ENCODE measurements around the gene IL17RE. TPM values are rescaled to one million over a fixed set of nuclear protein-coding genes. Genes with fewer than 3 reads are reported as not detected.

The IL17RE gene
- total and polyA plus RNA-seq, 2 of the 13 experiments (the other 11 are each of a cell fraction or from before 2014, with no cell fraction given), result 14.5 to 24.1 TPM

- TF ChIP-seq HNF4A (CRISPR knock-in tag; IDR thresholded peaks at IDR 0.05) (no peak), TBX2 (CRISPR knock-in tag; IDR thresholded peaks at IDR 0.05; ENCODE audit: borderline replicate concordance) (peak; percentile 19; the same call in 1 of the 2 replicates), ZNF580 (CRISPR knock-in tag; IDR thresholded peaks at IDR 0.05; ENCODE audit: borderline replicate concordance, low read depth) (0 out of 2 replicates have a peak, but pooled peaks have one; percentile 35), ATAD3A (CRISPR knock-in tag; IDR thresholded peaks at IDR 0.05) (no peak), SP5 (CRISPR knock-in tag; IDR thresholded peaks at IDR 0.05; ENCODE audit: borderline replicate concordance, low read depth) (no peak), ZNF501 (CRISPR knock-in tag; IDR thresholded peaks at IDR 0.05) (peak; percentile 41; the same call in 1 of the 2 replicates), ZNF766 (CRISPR knock-in tag; IDR thresholded peaks at IDR 0.05; ENCODE audit: borderline replicate concordance) (no peak), NCOA2 (CRISPR knock-in tag; IDR thresholded peaks at IDR 0.05) (peak; percentile 11; the same call in 1 of the 2 replicates), GFI1 (CRISPR knock-in tag; IDR thresholded peaks at IDR 0.05; ENCODE audit: borderline replicate concordance) (0 out of 2 replicates have a peak, but pooled peaks have one; percentile 20), MAZ (IDR thresholded peaks at IDR 0.05; ENCODE audit: borderline replicate concordance, low read depth, low read length) (no peak), MAZ (CRISPR knock-in tag; IDR thresholded peaks at IDR 0.05; ENCODE audit: low read depth) (peak; percentile 57; the same call in 1 of the 2 replicates), IRX3 (CRISPR knock-in tag; IDR thresholded peaks at IDR 0.05; ENCODE audit: borderline replicate concordance, low read depth) (0 out of 2 replicates have a peak, but pooled peaks have one; percentile 59), ZEB1 (IDR thresholded peaks at IDR 0.05; ENCODE audit: insufficient replicate concordance, low read depth) (peak; percentile 32), CCAR2 (optimal IDR thresholded peaks at IDR 0.05; ENCODE audit: low read depth, low read length) (no peak), ZNF451 (CRISPR knock-in tag; IDR thresholded peaks at IDR 0.05) (no peak), ZNF577 (CRISPR knock-in tag; IDR thresholded peaks at IDR 0.05; ENCODE audit: borderline replicate concordance, low read depth) (no peak), ZNF761 (CRISPR knock-in tag; conservative IDR thresholded peaks at IDR 0.05) (no peak), ZNF710 (CRISPR knock-in tag; IDR thresholded peaks at IDR 0.05; ENCODE audit: borderline replicate concordance) (0 out of 2 replicates have a peak, but pooled peaks have one; percentile 14), EP300 (IDR thresholded peaks at IDR 0.05; ENCODE audit: low read depth in 2 of 2, low read length in 2 of 2) (peak in 1 of 2 experiments; percentile 31; a peak in 1 of 4 replicates), EP300 (CRISPR knock-in tag; IDR thresholded peaks at IDR 0.05; ENCODE audit: borderline replicate concordance) (no peak), FOXP4 (CRISPR knock-in tag; IDR thresholded peaks at IDR 0.05) (peak; percentile 27; the same call in 1 of the 2 replicates), PHF8 (CRISPR knock-in tag; IDR thresholded peaks at IDR 0.05) (peak; percentile 50; the same call in 1 of the 2 replicates), NFE2L2 (IDR thresholded peaks at IDR 0.05; ENCODE audit: low read length) (no peak), SMARCE1 (IDR thresholded peaks at IDR 0.05; ENCODE audit: borderline replicate concordance) (no peak), BRF2 (CRISPR knock-in tag; IDR thresholded peaks at IDR 0.05) (peak; percentile 38; the same call in 1 of the 2 replicates)
These were observed 38.3 kb upstream of the IL17RE start (continued) for GRCh38 chr3:9864200-9864927.

Measured in HepG2 (cell line).